Panc1 (cell line): ENCODE results near the gene NET1. TPM values are rescaled to one million over a fixed set of nuclear protein-coding genes. Genes with fewer than 3 reads are reported as not detected.

Source experiments
- ATAC-seq: fragments of 200-7000 bp; cut with Tn5 transposase; 2 replicates; pipeline ENCODE4 v1.9.1; 2020; ENCODE audit warnings: mild to moderate bottlenecking, moderate library complexity
- BruUV-seq: library from RNA; stranded (reverse); fragments of 400-500 nt; replicated peaks from 2 replicates; lab custom pipeline; 2021; lab: Mats Ljungman, UMichigan
- CTCF ChIA-PET: fragments of 300-600 bp; sonication (Branson Sonifier 250); formaldehyde crosslinking; loops from one replicate; lab custom pipeline; 2022; ENCODE audit warnings: antibody characterized with exemption; lab: Charles Lee
- POLR2A ChIA-PET: fragments of 300-600 bp; sonication (Branson Sonifier 250); formaldehyde crosslinking; loops from one replicate; lab custom pipeline; 2022; ENCODE audit warnings: antibody characterized with exemption; lab: Charles Lee
- DNase-seq: peaks from one replicate; pipeline ENCODE4 v3.0.0-alpha.2; 2010; ENCODE audit warnings: low read depth, low spot score
- H3K27ac ChIP-seq: 2 replicates; pipeline ENCODE4 v1.5.1; 2011; ENCODE audit warnings: mild to moderate bottlenecking, low read length, inconsistent platforms
- H3K27me3 ChIP-seq: fragments of 200-500 bp; sonication (Bioruptor generic); 2 replicates; pipeline ENCODE4 v1.6.0; 2014; ENCODE audit warnings: low read length, inconsistent platforms; ENCODE audit not compliant: control insufficient read depth, insufficient read depth
- H3K36me3 ChIP-seq: fragments of 200-500 bp; sonication (Bioruptor generic); 2 replicates; pipeline ENCODE4 v1.5.1; 2014; ENCODE audit warnings: inconsistent platforms, mild to moderate bottlenecking, low read length, moderate library complexity; ENCODE audit not compliant: control insufficient read depth, insufficient read depth
- H3K4me1 ChIP-seq: 2 replicates; pipeline ENCODE4 v1.5.1; 2011; ENCODE audit warnings: inconsistent platforms, mild to moderate bottlenecking, low read length, moderate library complexity; ENCODE audit not compliant: control insufficient read depth, insufficient read depth
- H3K4me3 ChIP-seq, 2 experiments: 2 replicates each; pipeline ENCODE4 v1.5.1; 2011 to 2012; ENCODE audit warnings: low read depth in 2 of 2, low read length in 2 of 2, mild to moderate bottlenecking in 2 of 2, inconsistent platforms in 1 of 2, moderate library complexity in 1 of 2
- H3K9me3 ChIP-seq: fragments of 200-500 bp; sonication (Bioruptor generic); 2 replicates; pipeline ENCODE4 v1.5.1; 2014; ENCODE audit warnings: low read depth, mild to moderate bottlenecking, inconsistent platforms, low read length, moderate library complexity; ENCODE audit not compliant: control insufficient read depth, insufficient read depth
- POLR2AphosphoS5 ChIP-seq: IDR thresholded peaks from 2 replicates; pipeline ENCODE4 v1.6.1; 2012; ENCODE audit warnings: mild to moderate bottlenecking, low read depth, low read length, moderate library complexity
- SIN3A ChIP-seq: IDR thresholded peaks from 2 replicates; pipeline ENCODE4 v1.6.1; 2012; ENCODE audit warnings: low read depth, mild to moderate bottlenecking, low read length, moderate library complexity, borderline replicate concordance; ENCODE audit not compliant: insufficient read depth
- TCF7L2 ChIP-seq: IDR thresholded peaks from 2 replicates; pipeline ENCODE4 v1.6.1; 2011; ENCODE audit warnings: mild to moderate bottlenecking, low read depth, low read length, inconsistent platforms
- in situ Hi-C: cut with HindIII; loops from 2 replicates; pipeline ENCODE4 v1.10.0; 2016; ENCODE audit warnings: low sequenced_read_pairs, low pct_unique_long_range_greater_than_20kb
- intact Hi-C: fragments of 100-400 bp; cut with micrococcal nuclease; formaldehyde crosslinking; loops from one replicate; pipeline ENCODE4 v1.10.0; 2022; ENCODE audit not compliant: unreplicated experiment
- total RNA-seq: library from RNA; stranded (reverse); gene quantifications from one replicate; pipeline ENCODE4 v1.2.1, GENCODE V29; 2021; ENCODE audit not compliant: unreplicated experiment
- TF ChIP-seq, protein P1 (sequence below), 2 experiments: IDR thresholded peaks; 2 replicates each; pipeline ENCODE4 v1.6.1; 2011 to 2012; ENCODE audit warnings: low read depth in 2 of 2, control low read depth in 1 of 2, low read length in 1 of 2, mild to moderate bottlenecking in 1 of 2, moderate library complexity in 1 of 2; ENCODE audit not compliant: insufficient read depth in 1 of 2
- TF ChIP-seq, protein P2 (sequence below): fragments of 450-650 bp; IDR thresholded peaks from 2 replicates; pipeline ENCODE4 v1.5.1; 2017; ENCODE audit warnings: mild to moderate bottlenecking

NET1 gene
- total RNA-seq, 1 experiment from 2014 or later, result 28.6 TPM

DNA sequence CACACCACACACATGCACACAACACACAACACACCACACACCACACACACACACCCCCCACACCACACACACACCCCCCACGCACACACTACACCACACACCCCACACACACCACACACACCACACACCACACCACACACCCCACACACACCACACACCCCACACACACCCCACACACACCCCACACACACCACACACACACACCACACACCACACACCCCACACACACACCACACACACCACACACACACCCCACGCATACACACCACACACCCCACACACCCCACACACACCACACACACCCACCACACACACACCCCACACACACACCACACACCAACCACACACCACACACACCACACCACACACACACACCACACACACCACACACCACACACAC, 31.2 kb upstream of the NET1 start:
- H3K4me3 ChIP-seq, result no peak overlapping the region
- no peak overlapping the region for H3K27ac ChIP-seq
- CTCF ChIA-PET, result no interaction called here
- H3K36me3 ChIP-seq, result no peaks in the 10 kb centered on the region
- DNase-seq (no peak), ATAC-seq (no peak)
- in situ Hi-C loops (no loop called here), intact Hi-C loops (no loop called here)
- H3K4me1 ChIP-seq, result no peaks in the 10 kb centered on the region
- TF ChIP-seq SIN3A, result no peak
- TF ChIP-seq, protein P1, sequence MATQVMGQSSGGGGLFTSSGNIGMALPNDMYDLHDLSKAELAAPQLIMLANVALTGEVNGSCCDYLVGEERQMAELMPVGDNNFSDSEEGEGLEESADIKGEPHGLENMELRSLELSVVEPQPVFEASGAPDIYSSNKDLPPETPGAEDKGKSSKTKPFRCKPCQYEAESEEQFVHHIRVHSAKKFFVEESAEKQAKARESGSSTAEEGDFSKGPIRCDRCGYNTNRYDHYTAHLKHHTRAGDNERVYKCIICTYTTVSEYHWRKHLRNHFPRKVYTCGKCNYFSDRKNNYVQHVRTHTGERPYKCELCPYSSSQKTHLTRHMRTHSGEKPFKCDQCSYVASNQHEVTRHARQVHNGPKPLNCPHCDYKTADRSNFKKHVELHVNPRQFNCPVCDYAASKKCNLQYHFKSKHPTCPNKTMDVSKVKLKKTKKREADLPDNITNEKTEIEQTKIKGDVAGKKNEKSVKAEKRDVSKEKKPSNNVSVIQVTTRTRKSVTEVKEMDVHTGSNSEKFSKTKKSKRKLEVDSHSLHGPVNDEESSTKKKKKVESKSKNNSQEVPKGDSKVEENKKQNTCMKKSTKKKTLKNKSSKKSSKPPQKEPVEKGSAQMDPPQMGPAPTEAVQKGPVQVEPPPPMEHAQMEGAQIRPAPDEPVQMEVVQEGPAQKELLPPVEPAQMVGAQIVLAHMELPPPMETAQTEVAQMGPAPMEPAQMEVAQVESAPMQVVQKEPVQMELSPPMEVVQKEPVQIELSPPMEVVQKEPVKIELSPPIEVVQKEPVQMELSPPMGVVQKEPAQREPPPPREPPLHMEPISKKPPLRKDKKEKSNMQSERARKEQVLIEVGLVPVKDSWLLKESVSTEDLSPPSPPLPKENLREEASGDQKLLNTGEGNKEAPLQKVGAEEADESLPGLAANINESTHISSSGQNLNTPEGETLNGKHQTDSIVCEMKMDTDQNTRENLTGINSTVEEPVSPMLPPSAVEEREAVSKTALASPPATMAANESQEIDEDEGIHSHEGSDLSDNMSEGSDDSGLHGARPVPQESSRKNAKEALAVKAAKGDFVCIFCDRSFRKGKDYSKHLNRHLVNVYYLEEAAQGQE (IDR thresholded peaks at IDR 0.05; ENCODE audit: insufficient read depth in 1 of 2, low read depth in 2 of 2, low read length in 1 of 2), result no peak
- TF ChIP-seq, protein P2, sequence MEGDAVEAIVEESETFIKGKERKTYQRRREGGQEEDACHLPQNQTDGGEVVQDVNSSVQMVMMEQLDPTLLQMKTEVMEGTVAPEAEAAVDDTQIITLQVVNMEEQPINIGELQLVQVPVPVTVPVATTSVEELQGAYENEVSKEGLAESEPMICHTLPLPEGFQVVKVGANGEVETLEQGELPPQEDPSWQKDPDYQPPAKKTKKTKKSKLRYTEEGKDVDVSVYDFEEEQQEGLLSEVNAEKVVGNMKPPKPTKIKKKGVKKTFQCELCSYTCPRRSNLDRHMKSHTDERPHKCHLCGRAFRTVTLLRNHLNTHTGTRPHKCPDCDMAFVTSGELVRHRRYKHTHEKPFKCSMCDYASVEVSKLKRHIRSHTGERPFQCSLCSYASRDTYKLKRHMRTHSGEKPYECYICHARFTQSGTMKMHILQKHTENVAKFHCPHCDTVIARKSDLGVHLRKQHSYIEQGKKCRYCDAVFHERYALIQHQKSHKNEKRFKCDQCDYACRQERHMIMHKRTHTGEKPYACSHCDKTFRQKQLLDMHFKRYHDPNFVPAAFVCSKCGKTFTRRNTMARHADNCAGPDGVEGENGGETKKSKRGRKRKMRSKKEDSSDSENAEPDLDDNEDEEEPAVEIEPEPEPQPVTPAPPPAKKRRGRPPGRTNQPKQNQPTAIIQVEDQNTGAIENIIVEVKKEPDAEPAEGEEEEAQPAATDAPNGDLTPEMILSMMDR, result no peak
- TF ChIP-seq TCF7L2, result no peak
- no peak for TF ChIP-seq POLR2AphosphoS5
- no peaks in the 10 kb centered on the region for H3K27me3 ChIP-seq
- BruUV-seq, result no TSS peak
- POLR2A ChIA-PET, result no interaction called here
- H3K9me3 ChIP-seq, result no peaks in the 10 kb centered on the region

DNA sequence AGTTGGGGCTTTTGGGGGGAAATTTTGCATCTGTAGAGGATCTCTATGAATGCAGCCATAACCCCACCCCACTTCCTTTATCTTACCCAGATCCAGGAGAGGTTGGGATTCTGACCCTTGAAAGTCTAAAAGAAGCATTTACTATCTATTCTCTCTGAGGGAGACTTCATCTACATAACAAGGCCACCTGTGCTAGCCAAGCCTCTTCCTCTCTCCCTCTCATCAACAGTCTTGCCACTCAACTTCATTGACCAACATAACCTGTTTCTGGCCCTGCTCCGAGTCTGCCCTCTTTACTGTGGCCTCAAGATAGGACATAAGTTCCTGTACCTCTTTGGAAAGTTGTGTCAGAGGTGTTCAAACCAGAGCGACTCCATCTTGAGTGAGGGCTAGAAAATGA, 27.1 kb upstream of the NET1 start:
- in situ Hi-C loops (no loop called here), intact Hi-C loops (no loop called here)
- Histone ChIP-seq H3K27ac (no peak overlapping the region), H3K27me3 (no peaks in the 10 kb centered on the region), H3K9me3 (peaks cover 4% of the 10 kb centered on the region; the same call in 1 of the 2 replicates), H3K36me3 (no peaks in the 10 kb centered on the region), H3K4me3 (no peak overlapping the region), H3K4me1 (no peaks in the 10 kb centered on the region)
- ATAC-seq (no peak), DNase-seq (no peak)
- no TSS peak for BruUV-seq
- ChIA-PET POLR2A (no interaction called here), CTCF (no interaction called here)
- TF ChIP-seq, protein P2, result no peak
- TF ChIP-seq, protein P1 (IDR thresholded peaks at IDR 0.05; ENCODE audit: insufficient read depth in 1 of 2, low read depth in 2 of 2, low read length in 1 of 2), result no peak
- no peak for TF ChIP-seq TCF7L2
- TF ChIP-seq SIN3A, result no peak
- TF ChIP-seq POLR2AphosphoS5, result no peak
